Adipose tissue (tissue), 3 donors: ENCODE measurements around the gene MVK. TPM values are rescaled to one million over a fixed set of nuclear protein-coding genes. Genes with fewer than 3 reads are reported as not detected.

Source experiments
- H3K27ac ChIP-seq: one replicate; pipeline ENCODE4 v1.5.1; 2013; ENCODE audit warnings: low read depth, low read length
- WGBS, 3 donors: extraction: QIAGEN DNeasy Blood & Tissue Kit; methylation state at CpG; one replicate each; pipeline ENCODE4 v1.1.7; 2013; 5-methylcytosine and 5-hydroxymethylcytosine counted together
- polyA plus RNA-seq, 3 donors: library from polyadenylated mRNA; stranded (reverse); fragments of 200-250 nt; gene quantifications; one replicate each; pipeline ENCODE4 v1.2.3, GENCODE V29; 2013
- donor health status: healthy with polysubstance abuse.
- donor health status: Bipolar disorder and iron deficiency.
- donor health status: healthy.

Gene MVK
- polyA plus RNA-seq, 3 donors = 7.2 to 14.9 (median 11.7) TPM

GRCh38 chr12:109613649-109614455 is 40.3 kb downstream of the MVK start:
- WGBS, 3 donors = 44 to 55% (median 52%) methylated on average over 26 of the region's 26 CpGs
- no peak overlapping the region for H3K27ac ChIP-seq

- H3K27ac ChIP-seq = no peak overlapping the region
- WGBS, 3 donors = 19 to 60% (median 50%) methylated on average over 14 of the region's 14 CpGs
Measured at GRCh38 chr12:109615556-109616229, 42.1 kb downstream of the MVK start.

- H3K27ac ChIP-seq = no peak overlapping the region
- WGBS, 3 donors = 63 to 75% (median 72%) methylated on average over 10 of the region's 10 CpGs
Measured at GRCh38 chr12:109617491-109617890, 43.9 kb downstream of the MVK start.

GRCh38 chr12:109618082-109618481 is 44.5 kb downstream of the MVK start:
- WGBS, 3 donors = 80 to 89% (median 88%) methylated on average over 5 of the region's 5 CpGs
- no peak overlapping the region for H3K27ac ChIP-seq

- WGBS, 3 donors = 89 to 90% (median 89%) methylated on average over 8 of the region's 8 CpGs
- H3K27ac ChIP-seq = no peak overlapping the region
Measured at GRCh38 chr12:109619002-109619604, 45.5 kb downstream of the MVK start.

- WGBS, 3 donors = 29 to 70% (median 62%) methylated on average over 1 of the region's 1 CpG
- no peak overlapping the region for H3K27ac ChIP-seq
Measured at GRCh38 chr12:109621211-109621694, 47.7 kb downstream of the MVK start.

DNA sequence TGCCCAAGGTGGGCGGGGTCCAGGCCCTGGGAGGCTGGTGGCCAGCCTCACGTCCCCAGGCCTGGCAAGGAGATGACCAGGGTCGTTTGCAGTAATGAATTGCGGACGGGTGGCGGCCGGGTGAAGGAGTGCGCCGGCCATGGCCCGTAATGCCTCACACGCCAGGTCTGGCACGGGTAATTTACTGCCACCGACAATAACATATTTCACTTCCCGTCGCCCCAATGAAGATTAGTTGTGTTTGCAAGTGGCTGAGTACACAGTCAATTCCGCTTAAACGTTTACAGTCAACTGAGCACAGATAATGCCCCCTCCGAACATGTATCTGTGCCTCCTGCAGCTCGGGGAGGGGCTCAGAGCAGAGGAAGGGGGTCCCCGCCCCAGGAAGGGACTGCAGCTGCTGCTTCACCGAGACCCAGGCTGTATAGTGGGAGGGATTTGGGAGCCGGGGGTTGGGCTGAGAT is 48.3 kb downstream of the MVK start:
- H3K27ac ChIP-seq = no peak overlapping the region

GRCh38 chr12:109624467-109624866 is 50.9 kb downstream of the MVK start:
- WGBS, 3 donors = 78 to 80% (median 79%) methylated on average over 8 of the region's 8 CpGs

More for the DNA sequence above, 48.3 kb downstream of the MVK start:
- WGBS, 3 donors = 16 to 27% (median 24%) methylated on average over 22 of the region's 22 CpGs

GRCh38 chr12:109625131-109625559 is 51.6 kb downstream of the MVK start:
- H3K27ac ChIP-seq = no peak overlapping the region
- WGBS, 3 donors = 74 to 81% (median 77%) methylated on average over 6 of the region's 6 CpGs

More at GRCh38 chr12:109624467-109624866, 50.9 kb downstream of the MVK start:
- H3K27ac ChIP-seq = no peak overlapping the region

DNA sequence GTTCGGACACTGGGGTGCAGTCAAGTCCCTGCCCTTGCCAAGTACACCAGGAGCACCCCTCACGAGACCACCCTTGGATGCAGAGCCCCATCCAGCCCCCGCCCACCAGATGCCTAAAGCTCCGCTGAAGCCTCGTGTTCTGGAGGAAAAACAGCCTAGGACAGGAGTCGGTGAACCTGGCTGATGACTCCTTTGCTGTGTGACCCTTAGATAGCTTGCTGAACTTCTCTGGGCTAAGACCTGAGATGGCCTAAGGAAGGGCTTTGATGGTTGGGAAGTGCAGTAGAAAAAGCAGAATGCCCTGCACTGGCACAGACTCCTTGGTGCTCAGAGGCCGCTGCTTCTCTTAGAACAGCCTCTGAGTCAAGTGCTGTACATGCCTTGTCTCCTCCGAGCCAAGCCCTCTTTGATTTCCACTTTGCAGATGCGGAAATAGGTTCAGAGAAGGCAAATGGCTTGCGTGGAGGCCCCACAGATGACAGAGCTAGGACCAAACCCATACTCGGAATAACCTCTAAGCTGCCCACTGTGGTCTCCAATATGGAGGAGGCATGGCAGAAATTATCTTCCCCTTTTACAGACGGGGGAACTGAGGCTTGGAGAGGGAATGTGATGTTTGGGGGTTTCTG is 52.3 kb downstream of the MVK start:
- WGBS, 3 donors = 73 to 85% (median 81%) methylated on average over 12 of the region's 12 CpGs
- no peak overlapping the region for H3K27ac ChIP-seq

- WGBS, 3 donors = 69 to 76% (median 70%) methylated on average over 7 of the region's 7 CpGs
- H3K27ac ChIP-seq = no peak overlapping the region
Measured at GRCh38 chr12:109626378-109627115, 53.0 kb downstream of the MVK start.

DNA sequence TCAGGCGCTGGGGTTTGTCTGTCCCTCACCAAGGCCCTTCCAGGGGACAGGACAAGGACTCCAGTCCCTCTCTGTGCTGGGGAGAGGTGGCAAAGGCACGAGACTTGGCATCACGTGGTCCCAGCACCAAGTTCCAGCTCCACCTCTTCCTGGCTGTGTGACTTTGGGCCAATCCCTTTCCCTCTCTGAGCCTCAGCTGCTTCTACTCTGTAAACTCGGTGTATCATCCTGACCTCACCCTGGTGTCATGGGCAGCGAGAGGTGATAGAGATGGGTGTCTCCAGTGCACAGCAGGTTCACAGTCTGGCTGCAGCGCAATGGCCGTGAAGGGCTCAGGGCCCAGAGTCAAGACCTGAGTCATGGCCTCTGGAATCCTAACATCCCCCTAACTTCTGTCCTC is 54.0 kb downstream of the MVK start:
- WGBS, 3 donors = 62 to 73% (median 67%) methylated on average over 7 of the region's 7 CpGs

GRCh38 chr12:109630107-109630506 is 56.5 kb downstream of the MVK start:
- H3K27ac ChIP-seq = no peak overlapping the region
- 87 to 91% (median 89%) methylated on average over 5 of the region's 5 CpGs for WGBS, 3 donors

More for the DNA sequence above, 54.0 kb downstream of the MVK start:
- no peak overlapping the region for H3K27ac ChIP-seq

DNA sequence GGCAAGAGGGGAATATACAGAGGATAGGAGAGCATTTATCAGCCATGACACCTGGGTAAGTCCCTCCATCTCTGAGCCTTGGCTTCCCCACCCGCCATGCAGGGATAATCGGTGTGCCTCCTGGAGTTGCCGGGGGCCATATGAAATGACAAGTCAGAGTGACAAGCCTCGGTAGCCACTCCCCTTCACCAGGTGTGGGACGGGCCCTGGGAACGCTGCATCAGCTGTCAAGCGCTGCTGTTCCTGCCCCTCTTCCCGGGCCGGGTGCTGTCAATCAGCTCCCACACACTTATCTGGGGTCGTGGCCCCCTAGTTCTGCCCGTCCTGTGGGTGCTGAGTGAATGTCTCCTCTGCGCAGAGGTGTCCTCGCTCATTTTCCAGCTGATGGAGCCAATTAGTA is 57.2 kb downstream of the MVK start:
- H3K27ac ChIP-seq = no peak overlapping the region
- WGBS, 3 donors = 27 to 50% (median 50%) methylated on average over 13 of the region's 13 CpGs

DNA sequence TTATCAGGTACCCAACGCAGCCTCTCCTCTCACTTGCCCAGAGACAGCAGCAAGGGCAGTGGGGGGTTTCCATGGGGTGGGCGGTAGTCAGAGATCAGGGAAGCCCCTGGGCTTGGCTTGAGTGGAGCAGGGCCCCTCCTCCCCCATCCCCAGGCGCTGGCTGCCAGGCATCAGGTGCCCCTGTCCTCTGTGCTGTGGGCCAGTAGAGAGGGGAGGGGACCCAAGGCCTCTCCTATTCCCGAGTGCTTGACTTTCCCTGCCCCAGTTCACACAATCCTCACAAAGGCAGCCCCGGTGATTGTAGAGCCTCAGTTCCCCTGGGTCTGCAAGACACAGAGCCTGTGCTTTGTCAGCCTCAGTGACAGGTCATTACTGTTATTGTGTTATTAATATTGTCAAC is 57.7 kb downstream of the MVK start:
- H3K27ac ChIP-seq = no peak overlapping the region
- 35 to 65% (median 51%) methylated on average over 4 to 5 of the region's 5 CpGs for WGBS, 3 donors

DNA sequence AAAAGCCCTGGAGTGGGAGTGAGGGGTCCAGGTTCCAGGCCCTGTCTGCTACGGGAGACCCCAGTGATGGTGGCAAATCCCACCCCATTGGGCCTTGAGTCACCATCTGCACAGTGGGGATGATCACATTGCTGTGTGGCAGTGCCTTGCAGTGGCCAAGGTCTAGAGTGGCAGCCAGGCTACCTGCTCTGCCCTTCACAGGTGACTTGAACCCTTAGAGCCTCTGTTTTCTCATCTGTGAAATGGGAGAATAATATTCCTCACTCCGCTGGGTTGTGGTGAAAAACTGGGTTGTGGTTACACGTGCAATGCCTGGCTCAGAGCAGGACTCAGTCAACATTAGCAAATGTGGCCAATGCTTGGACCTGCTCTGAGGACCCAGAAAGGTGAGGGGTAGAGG is 58.2 kb downstream of the MVK start:
- 78 to 86% (median 83%) methylated on average over 3 of the region's 3 CpGs for WGBS, 3 donors
- no peak overlapping the region for H3K27ac ChIP-seq

DNA sequence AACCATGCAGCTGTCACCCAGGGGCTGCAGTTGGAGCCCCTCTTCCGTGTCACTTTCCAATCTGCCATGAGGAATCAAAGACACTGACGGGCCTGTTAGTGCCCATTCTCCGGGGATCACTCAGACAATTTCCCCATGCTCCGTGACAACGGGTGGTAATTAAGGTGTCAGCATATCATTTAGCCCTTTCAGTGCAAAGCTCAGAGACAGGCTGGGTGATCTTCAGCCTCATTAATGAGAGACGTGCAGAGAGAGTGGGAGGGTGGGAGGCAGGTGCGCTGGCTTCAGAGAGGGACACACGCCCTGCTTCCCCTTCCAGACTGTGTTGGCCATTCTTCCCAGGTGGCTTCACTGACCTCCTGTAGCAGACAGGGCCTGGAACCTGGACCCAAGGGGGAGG is 58.7 kb downstream of the MVK start:
- H3K27ac ChIP-seq = no peak overlapping the region
- WGBS, 3 donors = 73 to 79% (median 76%) methylated on average over 8 of the region's 8 CpGs

GRCh38 chr12:109635717-109636116 is 62.1 kb downstream of the MVK start:
- WGBS, 3 donors = 93 to 97% (median 96%) methylated on average over 3 of the region's 3 CpGs

More at GRCh38 chr12:109635717-109636116, 62.1 kb downstream of the MVK start:
- H3K27ac ChIP-seq = no peak overlapping the region
